Astrocyte (in vitro differentiated cells and primary cell): ENCODE data around the gene CPNE5. TPM values are rescaled to one million over a fixed set of nuclear protein-coding genes. Genes with fewer than 3 reads are reported as not detected.
A peak's percentile ranks its signal among the peaks of the same experiment; 100 is the strongest.

Source experiments
- DNase-seq: peaks from one replicate; pipeline ENCODE4 v3.0.0-alpha.2; 2010; ENCODE audit warnings: low read depth
- FAIRE-seq: peaks from 2 replicates; lab custom pipeline; 2011; peaks lifted over from hg19 to GRCh38; lab: Jason Lieb, UNC
- H2AFZ ChIP-seq: 2 replicates; pipeline ENCODE4 v1.6.0; 2012; ENCODE audit warnings: low read depth, low read length, inconsistent platforms
- H3K27ac ChIP-seq: 2 replicates; pipeline ENCODE4 v1.5.1; 2011; ENCODE audit warnings: low read depth, low read length, inconsistent platforms
- H3K27me3 ChIP-seq: 2 replicates; pipeline ENCODE4 v1.6.0; 2011; ENCODE audit warnings: low read length, inconsistent platforms; ENCODE audit not compliant: insufficient read depth
- H3K36me3 ChIP-seq: 2 replicates; pipeline ENCODE4 v1.5.1; 2011; ENCODE audit warnings: low read length, inconsistent platforms; ENCODE audit not compliant: insufficient read depth
- H3K4me1 ChIP-seq: 2 replicates; pipeline ENCODE4 v1.5.1; 2011; ENCODE audit warnings: low read length, inconsistent platforms; ENCODE audit not compliant: insufficient read depth
- H3K4me2 ChIP-seq: 2 replicates; pipeline ENCODE4 v1.6.0; 2012; ENCODE audit warnings: low read length, inconsistent platforms
- H3K4me3 ChIP-seq: 2 replicates; pipeline ENCODE4 v1.5.1; 2011; ENCODE audit warnings: low read depth, mild to moderate bottlenecking, low read length, inconsistent platforms; ENCODE audit not compliant: insufficient read depth
- H3K79me2 ChIP-seq: 2 replicates; pipeline ENCODE4 v1.6.0; 2012; ENCODE audit warnings: mild to moderate bottlenecking, low read length, inconsistent platforms; ENCODE audit not compliant: insufficient read depth
- H3K9ac ChIP-seq: 2 replicates; pipeline ENCODE4 v1.6.0; 2012; ENCODE audit warnings: mild to moderate bottlenecking, low read length, inconsistent platforms
- H3K9me3 ChIP-seq: 2 replicates; pipeline ENCODE4 v1.5.1; 2012; ENCODE audit warnings: low read depth, mild to moderate bottlenecking, low read length, inconsistent platforms; ENCODE audit not compliant: insufficient read depth
- H4K20me1 ChIP-seq: 2 replicates; pipeline ENCODE4 v1.6.0; 2012; ENCODE audit warnings: low read length, inconsistent platforms; ENCODE audit not compliant: insufficient read depth
- H3K27ac Mint-ChIP-seq: one replicate; pipeline ENCODE4 v1.8.0; 2021; ENCODE audit warnings: mild to moderate bottlenecking, mixed read lengths; ENCODE audit not compliant: unreplicated experiment
- H3K27me3 Mint-ChIP-seq: one replicate; pipeline ENCODE4 v1.8.0; 2021; ENCODE audit warnings: low read depth, mixed read lengths; ENCODE audit not compliant: unreplicated experiment
- H3K36me3 Mint-ChIP-seq: one replicate; pipeline ENCODE4 v1.8.0; 2021; ENCODE audit warnings: low read depth, mixed read lengths; ENCODE audit not compliant: unreplicated experiment
- H3K4me1 Mint-ChIP-seq: one replicate; pipeline ENCODE4 v1.8.0; 2021; ENCODE audit warnings: low read depth, mixed read lengths; ENCODE audit not compliant: unreplicated experiment
- H3K4me3 Mint-ChIP-seq: one replicate; pipeline ENCODE4 v1.8.0; 2021; ENCODE audit warnings: mild to moderate bottlenecking, moderate library complexity, mixed read lengths; ENCODE audit not compliant: unreplicated experiment
- H3K9me3 Mint-ChIP-seq: one replicate; pipeline ENCODE4 v1.8.0; 2021; ENCODE audit warnings: mild to moderate bottlenecking, mixed read lengths; ENCODE audit not compliant: unreplicated experiment
- EZH2 ChIP-seq: IDR thresholded peaks from 2 replicates; pipeline ENCODE4 v1.6.1; 2012; ENCODE audit warnings: mild to moderate bottlenecking, low read length, inconsistent platforms; ENCODE audit not compliant: insufficient read depth
- total RNA-seq: library from RNA; stranded (reverse); gene quantifications from 2 replicates; pipeline ENCODE4 v1.2.1, GENCODE V29; 2021
- TF ChIP-seq, protein P1 (sequence below): IDR thresholded peaks from 2 replicates; pipeline ENCODE4 v1.5.1; 2011; ENCODE audit warnings: low read depth, mild to moderate bottlenecking, inconsistent platforms, low read length, moderate library complexity; ENCODE audit not compliant: insufficient read depth

The CPNE5 gene
- total RNA-seq, 1 donor from 2014 or later: 0.11 TPM

DNA sequence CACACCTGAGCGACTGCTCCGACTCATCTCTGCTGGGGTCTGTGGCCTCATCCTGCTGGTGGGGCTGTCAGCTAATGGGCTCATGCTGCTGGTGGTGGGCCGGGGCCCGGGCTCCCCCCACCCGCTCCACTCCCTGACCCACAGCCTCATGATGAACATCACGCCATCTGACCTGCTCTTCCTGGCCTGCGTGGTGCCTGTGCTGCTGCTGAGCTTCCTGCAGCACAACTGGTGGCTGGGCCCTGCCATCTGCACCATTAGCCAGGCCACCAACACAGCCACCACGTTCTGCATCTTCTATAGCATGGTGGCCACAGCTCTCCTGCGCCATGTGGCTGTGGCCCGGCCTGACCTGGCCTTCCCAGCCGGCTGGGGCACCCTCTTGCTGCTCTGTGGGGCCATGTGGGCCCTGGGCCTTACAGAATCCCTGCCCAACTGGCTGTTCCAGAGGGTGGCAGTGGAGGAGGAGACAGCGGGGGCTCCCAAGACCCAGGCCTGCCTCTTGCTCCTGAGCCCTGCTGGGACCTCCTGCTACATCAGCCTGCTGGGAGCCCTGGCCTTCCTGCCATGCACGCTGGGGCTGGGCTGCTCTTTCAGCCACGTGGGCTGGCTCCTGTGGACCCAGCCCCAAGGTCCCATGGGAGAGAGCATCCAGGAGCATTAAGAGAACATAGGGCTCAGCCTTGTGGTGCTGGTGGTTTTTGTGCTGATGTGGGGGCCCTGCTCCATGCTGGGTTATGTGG is 102.0 kb downstream of the CPNE5 start:
- H3K4me1 Mint-ChIP-seq: no peaks in the 10 kb centered on the region
- no peak overlapping the region for H3K27ac Mint-ChIP-seq
- Histone ChIP-seq H2AFZ (no peak overlapping the region), H4K20me1 (no peaks in the 10 kb centered on the region), H3K4me2 (no peak overlapping the region), H3K4me1 (peaks cover 6% of the 10 kb centered on the region), H3K9me3 (no peaks in the 10 kb centered on the region), H3K9ac (no peak overlapping the region), H3K36me3 (no peaks in the 10 kb centered on the region), H3K79me2 (no peaks in the 10 kb centered on the region), H3K4me3 (no peak overlapping the region), H3K27ac (no peak overlapping the region), H3K27me3 (peaks cover 2% of the 10 kb centered on the region)
- H3K27me3 Mint-ChIP-seq: peaks cover 41% of the 10 kb centered on the region
- H3K36me3 Mint-ChIP-seq: no peaks in the 10 kb centered on the region
- TF ChIP-seq EZH2: no peak
- no peak for FAIRE-seq
- H3K9me3 Mint-ChIP-seq: peaks cover 3% of the 10 kb centered on the region
- H3K4me3 Mint-ChIP-seq: no peak overlapping the region
- DNase-seq: no peak

DNA sequence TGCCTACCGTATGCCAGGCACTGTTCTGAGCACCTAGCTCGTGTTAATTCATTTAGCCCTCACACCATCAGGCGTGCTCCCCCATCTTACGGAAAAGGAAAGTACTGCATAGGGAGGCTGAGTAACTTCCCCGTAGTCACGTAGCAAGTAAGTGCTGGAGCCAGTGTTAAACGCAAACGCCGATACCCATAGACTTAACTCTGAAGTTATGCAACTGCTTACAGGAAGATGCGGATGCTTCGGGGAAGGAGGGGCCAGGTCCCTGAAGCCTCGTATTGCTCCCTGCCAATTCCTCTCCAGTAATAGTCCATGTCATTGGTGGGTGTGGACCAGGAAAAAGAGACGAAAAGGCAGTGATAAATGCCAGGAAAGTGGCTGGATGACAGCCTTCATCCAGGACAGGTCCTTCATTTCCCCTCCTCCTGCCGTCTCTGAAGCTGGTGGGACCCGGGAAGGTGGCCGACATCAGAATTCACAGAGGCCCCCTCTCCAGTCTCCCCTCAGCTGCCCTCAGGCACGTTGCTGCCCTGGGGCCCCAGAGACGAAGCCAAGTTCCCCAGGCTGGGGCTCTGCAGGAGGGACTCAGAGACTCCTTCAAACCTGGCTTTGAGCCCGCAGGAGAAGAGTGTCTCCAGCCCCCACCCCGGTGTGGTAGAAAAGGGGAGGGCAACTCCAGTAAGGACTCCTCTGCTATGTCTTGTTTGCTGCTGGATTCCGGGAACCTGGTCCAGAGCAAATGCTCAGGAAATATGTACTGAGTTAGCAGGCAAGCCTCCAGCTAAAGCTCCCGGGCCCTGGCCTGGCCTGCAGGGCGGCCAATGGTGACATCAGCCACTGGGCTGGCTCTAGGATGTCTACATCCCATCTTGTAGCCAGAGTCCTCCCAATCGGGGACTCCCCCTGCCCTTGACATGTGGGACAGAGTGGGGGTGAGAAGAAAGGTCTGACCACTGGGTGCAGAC is 103.9 kb downstream of the CPNE5 start:
- Histone ChIP-seq H4K20me1 (no peaks in the 10 kb centered on the region), H3K9me3 (no peaks in the 10 kb centered on the region), H3K36me3 (no peaks in the 10 kb centered on the region), H3K27ac (no peak overlapping the region), H3K9ac (peak overlapping the region; percentile 12), H3K27me3 (peaks cover 2% of the 10 kb centered on the region), H3K4me1 (peaks cover 6% of the 10 kb centered on the region), H3K4me2 (peak overlapping the region; percentile 66), H3K79me2 (no peaks in the 10 kb centered on the region), H3K4me3 (peak overlapping the region; percentile 21), H2AFZ (peak overlapping the region; percentile 58)
- Mint-ChIP-seq H3K36me3 (no peaks in the 10 kb centered on the region), H3K9me3 (peaks cover 3% of the 10 kb centered on the region), H3K27ac (no peak overlapping the region), H3K4me1 (peaks cover 5% of the 10 kb centered on the region), H3K4me3 (no peak overlapping the region), H3K27me3 (peaks cover 41% of the 10 kb centered on the region)
- FAIRE-seq (no peak), DNase-seq (peak; percentile 69)
- TF ChIP-seq, protein P1, sequence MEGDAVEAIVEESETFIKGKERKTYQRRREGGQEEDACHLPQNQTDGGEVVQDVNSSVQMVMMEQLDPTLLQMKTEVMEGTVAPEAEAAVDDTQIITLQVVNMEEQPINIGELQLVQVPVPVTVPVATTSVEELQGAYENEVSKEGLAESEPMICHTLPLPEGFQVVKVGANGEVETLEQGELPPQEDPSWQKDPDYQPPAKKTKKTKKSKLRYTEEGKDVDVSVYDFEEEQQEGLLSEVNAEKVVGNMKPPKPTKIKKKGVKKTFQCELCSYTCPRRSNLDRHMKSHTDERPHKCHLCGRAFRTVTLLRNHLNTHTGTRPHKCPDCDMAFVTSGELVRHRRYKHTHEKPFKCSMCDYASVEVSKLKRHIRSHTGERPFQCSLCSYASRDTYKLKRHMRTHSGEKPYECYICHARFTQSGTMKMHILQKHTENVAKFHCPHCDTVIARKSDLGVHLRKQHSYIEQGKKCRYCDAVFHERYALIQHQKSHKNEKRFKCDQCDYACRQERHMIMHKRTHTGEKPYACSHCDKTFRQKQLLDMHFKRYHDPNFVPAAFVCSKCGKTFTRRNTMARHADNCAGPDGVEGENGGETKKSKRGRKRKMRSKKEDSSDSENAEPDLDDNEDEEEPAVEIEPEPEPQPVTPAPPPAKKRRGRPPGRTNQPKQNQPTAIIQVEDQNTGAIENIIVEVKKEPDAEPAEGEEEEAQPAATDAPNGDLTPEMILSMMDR: no peak
- no peak for TF ChIP-seq EZH2

DNA sequence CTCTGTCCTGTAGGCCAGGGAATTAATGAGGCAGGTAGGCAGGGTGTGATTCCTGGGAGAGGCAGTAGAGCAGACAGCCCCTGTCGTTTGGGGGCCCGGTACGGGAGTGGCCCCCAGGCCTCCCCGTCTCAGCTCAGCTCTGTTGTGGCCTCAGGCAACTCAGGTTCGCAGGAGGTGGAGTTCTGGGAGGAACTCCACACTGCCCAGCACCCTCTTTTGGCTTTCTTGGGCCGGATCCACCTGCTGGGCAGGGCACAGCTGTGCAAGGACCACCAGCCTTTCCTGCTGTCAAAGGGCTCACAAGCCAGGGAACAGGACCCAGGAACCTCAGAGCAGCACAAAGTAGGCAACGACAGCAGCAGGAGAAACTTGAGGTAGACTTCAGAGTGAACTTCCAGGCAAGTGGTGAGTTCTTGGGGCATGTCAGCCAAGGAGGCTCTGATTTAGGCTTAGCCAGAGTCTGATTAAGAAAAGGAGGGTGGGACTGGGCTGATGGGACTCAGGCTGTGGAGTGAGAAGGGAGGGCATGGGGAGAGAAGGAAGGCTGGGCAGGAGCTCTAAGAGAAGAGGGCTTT is 104.7 kb downstream of the CPNE5 start:
- H3K9ac ChIP-seq: peak overlapping the region; percentile 12
- H3K36me3 ChIP-seq: no peaks in the 10 kb centered on the region
- H3K79me2 ChIP-seq: no peaks in the 10 kb centered on the region
- peak overlapping the region; percentile 58 for H2AFZ ChIP-seq
- no peaks in the 10 kb centered on the region for H3K9me3 ChIP-seq
- no peaks in the 10 kb centered on the region for H3K36me3 Mint-ChIP-seq
- no peak overlapping the region for H3K4me3 Mint-ChIP-seq
- peak overlapping the region; percentile 21 for H3K4me3 ChIP-seq
- peaks cover 32% of the 10 kb centered on the region for H3K27me3 Mint-ChIP-seq
- H3K4me1 Mint-ChIP-seq: peaks cover 5% of the 10 kb centered on the region
- H3K9me3 Mint-ChIP-seq: no peaks in the 10 kb centered on the region
- no peak overlapping the region for H3K27ac ChIP-seq
- DNase-seq (no peak), FAIRE-seq (no peak)
- no peaks in the 10 kb centered on the region for H4K20me1 ChIP-seq
- H3K4me1 ChIP-seq: peaks cover 6% of the 10 kb centered on the region
- H3K27ac Mint-ChIP-seq: peak overlapping the region; percentile 41
- peaks cover 2% of the 10 kb centered on the region for H3K27me3 ChIP-seq
- TF ChIP-seq, protein P1: no peak
- no peak for TF ChIP-seq EZH2
- peak overlapping the region; percentile 66 for H3K4me2 ChIP-seq
